Astrocyte (in vitro differentiated cells and primary cell): Measurements from ENCODE around the gene TREX2. TPM values are rescaled to one million over a fixed set of nuclear protein-coding genes. Genes with fewer than 3 reads are reported as not detected.

Experiments used
- DNase-seq: peaks from one replicate; pipeline ENCODE4 v3.0.0-alpha.2; 2010; ENCODE audit warnings: low read depth
- FAIRE-seq: peaks from 2 replicates; lab custom pipeline; 2011; peaks lifted over from hg19 to GRCh38; lab: Jason Lieb, UNC
- H2AFZ ChIP-seq: 2 replicates; pipeline ENCODE4 v1.6.0; 2012; ENCODE audit warnings: low read depth, low read length, inconsistent platforms
- H3K27ac ChIP-seq: 2 replicates; pipeline ENCODE4 v1.5.1; 2011; ENCODE audit warnings: low read depth, low read length, inconsistent platforms
- H3K27me3 ChIP-seq: 2 replicates; pipeline ENCODE4 v1.6.0; 2011; ENCODE audit warnings: low read length, inconsistent platforms; ENCODE audit not compliant: insufficient read depth
- H3K36me3 ChIP-seq: 2 replicates; pipeline ENCODE4 v1.5.1; 2011; ENCODE audit warnings: low read length, inconsistent platforms; ENCODE audit not compliant: insufficient read depth
- H3K4me1 ChIP-seq: 2 replicates; pipeline ENCODE4 v1.5.1; 2011; ENCODE audit warnings: low read length, inconsistent platforms; ENCODE audit not compliant: insufficient read depth
- H3K4me2 ChIP-seq: 2 replicates; pipeline ENCODE4 v1.6.0; 2012; ENCODE audit warnings: low read length, inconsistent platforms
- H3K4me3 ChIP-seq: 2 replicates; pipeline ENCODE4 v1.5.1; 2011; ENCODE audit warnings: low read depth, mild to moderate bottlenecking, low read length, inconsistent platforms; ENCODE audit not compliant: insufficient read depth
- H3K79me2 ChIP-seq: 2 replicates; pipeline ENCODE4 v1.6.0; 2012; ENCODE audit warnings: mild to moderate bottlenecking, low read length, inconsistent platforms; ENCODE audit not compliant: insufficient read depth
- H3K9ac ChIP-seq: 2 replicates; pipeline ENCODE4 v1.6.0; 2012; ENCODE audit warnings: mild to moderate bottlenecking, low read length, inconsistent platforms
- H3K9me3 ChIP-seq: 2 replicates; pipeline ENCODE4 v1.5.1; 2012; ENCODE audit warnings: low read depth, mild to moderate bottlenecking, low read length, inconsistent platforms; ENCODE audit not compliant: insufficient read depth
- H4K20me1 ChIP-seq: 2 replicates; pipeline ENCODE4 v1.6.0; 2012; ENCODE audit warnings: low read length, inconsistent platforms; ENCODE audit not compliant: insufficient read depth
- H3K27ac Mint-ChIP-seq: one replicate; pipeline ENCODE4 v1.8.0; 2021; ENCODE audit warnings: mild to moderate bottlenecking, mixed read lengths; ENCODE audit not compliant: unreplicated experiment
- H3K27me3 Mint-ChIP-seq: one replicate; pipeline ENCODE4 v1.8.0; 2021; ENCODE audit warnings: low read depth, mixed read lengths; ENCODE audit not compliant: unreplicated experiment
- H3K36me3 Mint-ChIP-seq: one replicate; pipeline ENCODE4 v1.8.0; 2021; ENCODE audit warnings: low read depth, mixed read lengths; ENCODE audit not compliant: unreplicated experiment
- H3K4me1 Mint-ChIP-seq: one replicate; pipeline ENCODE4 v1.8.0; 2021; ENCODE audit warnings: low read depth, mixed read lengths; ENCODE audit not compliant: unreplicated experiment
- H3K4me3 Mint-ChIP-seq: one replicate; pipeline ENCODE4 v1.8.0; 2021; ENCODE audit warnings: mild to moderate bottlenecking, moderate library complexity, mixed read lengths; ENCODE audit not compliant: unreplicated experiment
- H3K9me3 Mint-ChIP-seq: one replicate; pipeline ENCODE4 v1.8.0; 2021; ENCODE audit warnings: mild to moderate bottlenecking, mixed read lengths; ENCODE audit not compliant: unreplicated experiment
- CTCF ChIP-seq: IDR thresholded peaks from 2 replicates; pipeline ENCODE4 v1.5.1; 2011; ENCODE audit warnings: low read depth, mild to moderate bottlenecking, inconsistent platforms, low read length, moderate library complexity; ENCODE audit not compliant: insufficient read depth
- EZH2 ChIP-seq: IDR thresholded peaks from 2 replicates; pipeline ENCODE4 v1.6.1; 2012; ENCODE audit warnings: mild to moderate bottlenecking, low read length, inconsistent platforms; ENCODE audit not compliant: insufficient read depth
- total RNA-seq: library from RNA; stranded (reverse); gene quantifications from 2 replicates; pipeline ENCODE4 v1.2.1, GENCODE V29; 2021

The TREX2 gene
- total RNA-seq, 1 donor from 2014 or later: 0.36 TPM

- Histone ChIP-seq H3K4me2 (no peak overlapping the region), H3K4me1 (no peaks in the 10 kb centered on the region), H3K9ac (no peak overlapping the region), H2AFZ (no peak overlapping the region), H3K27ac (no peak overlapping the region), H3K4me3 (no peak overlapping the region), H3K79me2 (no peaks in the 10 kb centered on the region), H4K20me1 (no peaks in the 10 kb centered on the region), H3K36me3 (no peaks in the 10 kb centered on the region), H3K9me3 (no peaks in the 10 kb centered on the region), H3K27me3 (no peaks in the 10 kb centered on the region)
- H3K4me1 Mint-ChIP-seq: no peaks in the 10 kb centered on the region
- no peak for TF ChIP-seq CTCF
- no peak for TF ChIP-seq EZH2
- FAIRE-seq: no peak
- H3K27ac Mint-ChIP-seq: no peak overlapping the region
- H3K36me3 Mint-ChIP-seq: peaks cover 1% of the 10 kb centered on the region
- no peak overlapping the region for H3K4me3 Mint-ChIP-seq
- no peak for DNase-seq
- H3K27me3 Mint-ChIP-seq: peaks cover 39% of the 10 kb centered on the region
- H3K9me3 Mint-ChIP-seq: no peaks in the 10 kb centered on the region
Measured at GRCh38 chrX:153414856-153415510, 30.9 kb downstream of the TREX2 start.

GRCh38 chrX:153413731-153414130 lies 32.1 kb downstream of the TREX2 start:
- no peaks in the 10 kb centered on the region for H3K4me1 Mint-ChIP-seq
- Histone ChIP-seq H3K9ac (no peak overlapping the region), H3K4me1 (no peaks in the 10 kb centered on the region), H3K36me3 (no peaks in the 10 kb centered on the region), H3K27ac (no peak overlapping the region), H4K20me1 (no peaks in the 10 kb centered on the region), H3K27me3 (no peaks in the 10 kb centered on the region), H3K79me2 (no peaks in the 10 kb centered on the region), H2AFZ (no peak overlapping the region), H3K4me3 (no peak overlapping the region), H3K9me3 (no peaks in the 10 kb centered on the region), H3K4me2 (no peak overlapping the region)
- H3K9me3 Mint-ChIP-seq: no peaks in the 10 kb centered on the region
- H3K27me3 Mint-ChIP-seq: peaks cover 37% of the 10 kb centered on the region
- H3K36me3 Mint-ChIP-seq: no peaks in the 10 kb centered on the region
- TF ChIP-seq CTCF: no peak
- TF ChIP-seq EZH2: no peak
- no peak overlapping the region for H3K27ac Mint-ChIP-seq
- H3K4me3 Mint-ChIP-seq: no peak overlapping the region
- no peak for FAIRE-seq
- no peak for DNase-seq
